Stomach smooth muscle (tissue), 2 donors: ENCODE measurements around the gene MPST.
"Not testable (repeated sequence)": the region's sequence is repeated elsewhere in the genome, so short reads cannot be mapped to it uniquely, and the experiment has no call there.

Source experiments
- H3K27ac ChIP-seq: one replicate; pipeline ENCODE4 v1.7.0; 2013; ENCODE audit warnings: mild to moderate bottlenecking, low read length, inconsistent platforms
- H3K27me3 ChIP-seq, 2 donors: one replicate each; pipeline ENCODE4 v1.7.0; 2013; ENCODE audit warnings: low read length in 2 of 2; ENCODE audit not compliant: insufficient read depth in 2 of 2, control insufficient read depth in 1 of 2
- H3K36me3 ChIP-seq, 2 donors: one replicate each; pipeline ENCODE4 v1.7.0; 2013; ENCODE audit warnings: low read length in 2 of 2; ENCODE audit not compliant: control insufficient read depth in 2 of 2, insufficient read depth in 2 of 2
- H3K4me1 ChIP-seq: one replicate; pipeline ENCODE4 v1.7.0; 2013; ENCODE audit warnings: low read length; ENCODE audit not compliant: control insufficient read depth, insufficient read depth
- H3K4me3 ChIP-seq, 2 donors: one replicate each; pipeline ENCODE4 v1.7.0; 2013; ENCODE audit warnings: low read length in 2 of 2
- H3K9ac ChIP-seq, 2 donors: one replicate each; pipeline ENCODE4 v1.7.0; 2013; ENCODE audit warnings: low read length in 2 of 2, mild to moderate bottlenecking in 1 of 2
- H3K9me3 ChIP-seq, 2 donors: one replicate each; pipeline ENCODE4 v1.7.0; 2013; ENCODE audit warnings: low read length in 2 of 2; ENCODE audit not compliant: control insufficient read depth in 2 of 2
- donor health status: healthy.
- donor health status: Pancreatic carcinoma.

The MPST gene

DNA sequence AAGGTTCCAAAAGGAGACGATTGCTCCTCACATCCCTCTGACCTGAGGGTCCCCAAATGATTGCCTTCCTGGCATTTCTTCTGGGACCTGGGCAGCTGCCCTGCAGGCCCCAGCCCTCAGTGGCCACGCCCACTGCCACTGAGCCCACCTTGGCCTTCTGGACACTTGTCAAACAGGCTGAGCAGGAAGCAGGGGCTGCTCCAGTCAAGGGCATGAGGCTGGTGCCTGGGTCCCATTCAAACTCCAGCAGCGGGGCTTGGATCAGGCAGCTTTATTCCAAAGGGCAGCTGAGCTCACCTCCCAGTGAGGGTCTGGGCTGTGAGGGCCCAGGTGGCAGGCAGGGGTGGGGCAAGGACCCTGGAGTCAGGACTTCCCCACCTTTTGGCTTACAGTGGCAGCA, 45.6 kb downstream of the MPST start:
- Histone ChIP-seq H3K27me3 (peaks cover 26 to 31% of the 10 kb centered on the region in 2 donors), H3K27ac (no peak overlapping the region), H3K4me1 (no peaks in the 10 kb centered on the region)

DNA sequence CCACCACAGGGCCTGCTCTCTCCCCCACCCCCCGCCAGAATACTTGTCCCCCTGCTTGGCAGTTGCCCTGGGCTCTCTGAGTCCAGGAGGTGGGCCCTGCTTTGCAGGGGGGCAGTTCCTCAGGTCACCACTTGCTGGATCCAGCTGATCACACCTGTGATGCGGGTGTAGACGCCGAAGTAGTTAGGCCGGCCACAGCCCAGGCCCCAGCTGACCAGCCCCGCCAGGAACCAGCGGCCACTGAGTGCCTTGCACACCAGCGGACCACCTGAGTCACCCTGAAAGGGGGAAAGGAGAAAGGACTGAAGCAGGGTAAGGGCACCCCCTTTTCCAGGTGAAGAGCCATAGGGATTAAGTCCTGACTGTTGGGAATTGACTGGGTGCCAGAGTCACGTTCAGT, 46.4 kb downstream of the MPST start:
- H3K9ac ChIP-seq: no peak overlapping the region
- H3K27me3 ChIP-seq: peaks cover 31 to 39% of the 10 kb centered on the region in 2 donors

More for the DNA sequence above, 45.6 kb downstream of the MPST start:
- no peaks in the 10 kb centered on the region for H3K36me3 ChIP-seq
- H3K9ac ChIP-seq: no peak overlapping the region
- H3K9me3 ChIP-seq: no peaks in the 10 kb centered on the region
- no peak overlapping the region for H3K4me3 ChIP-seq

DNA sequence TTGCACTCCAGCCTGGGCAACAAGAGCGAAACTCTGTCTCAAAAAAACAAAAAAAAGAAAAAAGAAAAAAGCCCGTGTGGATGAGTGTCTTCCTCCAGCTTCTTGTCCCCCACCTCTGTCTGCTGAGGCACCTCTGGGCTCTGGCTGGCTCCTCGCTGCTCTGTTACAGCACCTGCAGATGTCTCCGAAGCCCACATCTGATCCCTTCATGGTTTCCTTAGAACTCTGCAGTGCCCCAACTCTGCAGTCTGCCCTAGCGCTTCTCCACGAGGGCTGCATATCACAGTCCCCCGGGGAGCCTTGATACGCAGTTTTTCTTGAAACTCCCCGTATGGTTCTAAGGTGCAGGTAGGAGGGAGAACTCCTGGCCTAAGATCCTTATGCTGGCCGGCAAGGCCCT, 47.9 kb downstream of the MPST start:
- Histone ChIP-seq H3K4me3 (no peak overlapping the region), H3K9ac (no peak overlapping the region), H3K9me3 (no peaks in the 10 kb centered on the region), H3K36me3 (no peaks in the 10 kb centered on the region), H3K27ac (no peak overlapping the region), H3K27me3 (peaks cover 39% of the 10 kb centered on the region in 2 donors), H3K4me1 (no peaks in the 10 kb centered on the region)

More for the DNA sequence above, 46.4 kb downstream of the MPST start:
- Histone ChIP-seq H3K4me1 (no peaks in the 10 kb centered on the region), H3K36me3 (no peaks in the 10 kb centered on the region), H3K4me3 (no peak overlapping the region), H3K27ac (no peak overlapping the region), H3K9me3 (no peaks in the 10 kb centered on the region)

DNA sequence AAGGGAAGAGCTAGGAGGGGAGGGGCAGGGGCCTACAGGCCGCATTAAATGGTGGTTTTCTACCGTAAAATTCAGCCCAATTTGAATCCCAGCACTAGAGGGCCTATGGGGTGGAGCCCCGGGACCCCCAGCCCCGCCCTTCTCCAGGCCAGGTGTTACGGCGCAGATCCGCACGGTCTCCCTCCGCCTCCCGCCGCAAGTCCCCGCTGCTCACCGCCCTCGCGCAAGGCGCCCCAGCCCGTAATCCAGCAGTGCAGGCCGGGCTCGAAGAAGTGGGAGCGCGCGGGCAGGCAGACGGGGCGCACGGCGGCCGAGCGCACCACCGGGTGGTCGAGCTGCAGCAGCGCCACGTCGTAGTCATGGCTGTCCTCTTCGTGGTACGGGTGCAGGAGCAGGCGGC, 49.3 kb downstream of the MPST start:
- H3K27ac ChIP-seq: no peak overlapping the region
- no peak overlapping the region for H3K4me3 ChIP-seq
- H3K4me1 ChIP-seq: no peaks in the 10 kb centered on the region
- H3K9ac ChIP-seq: no peak overlapping the region
- no peaks in the 10 kb centered on the region for H3K36me3 ChIP-seq
- no peaks in the 10 kb centered on the region for H3K9me3 ChIP-seq
- H3K27me3 ChIP-seq: peaks cover 39% of the 10 kb centered on the region in 2 donors

DNA sequence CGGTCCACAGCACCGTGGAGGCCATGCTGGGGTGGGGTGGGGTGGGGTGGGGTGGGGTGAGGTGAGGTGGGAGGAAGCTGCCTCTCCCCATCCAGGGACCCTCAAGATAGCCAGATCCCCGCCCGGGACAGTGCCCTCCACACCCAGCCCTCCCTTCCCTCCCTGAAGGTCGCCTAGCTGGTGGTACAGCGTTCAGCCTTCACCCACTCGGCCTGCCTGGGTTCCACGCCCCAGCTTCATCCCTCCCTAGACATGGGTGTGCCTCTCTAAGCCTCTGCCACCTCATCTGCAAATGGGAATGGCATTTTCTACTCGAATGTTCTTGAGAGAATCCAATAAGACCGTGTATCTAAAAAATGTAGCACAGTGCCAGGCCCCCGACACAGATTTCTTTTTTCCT, 49.8 kb downstream of the MPST start:
- Histone ChIP-seq H3K27me3 (peaks cover 39% of the 10 kb centered on the region in 2 donors), H3K9me3 (no peaks in the 10 kb centered on the region), H3K4me1 (no peaks in the 10 kb centered on the region), H3K36me3 (no peaks in the 10 kb centered on the region), H3K4me3 (no peak overlapping the region), H3K9ac (no peak overlapping the region), H3K27ac (no peak overlapping the region)

DNA sequence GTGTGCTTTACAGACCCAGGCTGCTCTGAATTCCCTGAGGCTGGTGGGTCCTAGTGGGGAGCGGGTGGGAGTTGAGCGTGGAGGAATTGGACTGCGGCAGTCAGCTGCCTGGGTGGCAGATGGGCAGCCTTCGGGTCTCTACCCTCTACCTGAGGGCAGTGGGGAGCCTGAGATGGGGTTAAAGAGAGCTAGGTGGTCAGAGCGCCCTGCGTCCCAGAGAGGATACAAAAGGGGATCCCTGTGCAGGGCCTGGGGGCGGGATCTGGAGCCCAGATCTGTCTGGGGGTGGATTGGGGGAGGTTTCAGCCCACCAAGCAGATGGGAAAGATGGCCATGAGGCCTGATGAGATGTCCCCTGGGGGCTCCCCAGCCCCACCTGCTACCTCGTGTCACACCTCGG, 50.2 kb downstream of the MPST start:
- Histone ChIP-seq H3K4me3 (no peak overlapping the region), H3K9ac (no peak overlapping the region), H3K36me3 (no peaks in the 10 kb centered on the region), H3K27ac (no peak overlapping the region), H3K9me3 (no peaks in the 10 kb centered on the region), H3K27me3 (peaks cover 39 to 41% of the 10 kb centered on the region in 2 donors), H3K4me1 (no peaks in the 10 kb centered on the region)

DNA sequence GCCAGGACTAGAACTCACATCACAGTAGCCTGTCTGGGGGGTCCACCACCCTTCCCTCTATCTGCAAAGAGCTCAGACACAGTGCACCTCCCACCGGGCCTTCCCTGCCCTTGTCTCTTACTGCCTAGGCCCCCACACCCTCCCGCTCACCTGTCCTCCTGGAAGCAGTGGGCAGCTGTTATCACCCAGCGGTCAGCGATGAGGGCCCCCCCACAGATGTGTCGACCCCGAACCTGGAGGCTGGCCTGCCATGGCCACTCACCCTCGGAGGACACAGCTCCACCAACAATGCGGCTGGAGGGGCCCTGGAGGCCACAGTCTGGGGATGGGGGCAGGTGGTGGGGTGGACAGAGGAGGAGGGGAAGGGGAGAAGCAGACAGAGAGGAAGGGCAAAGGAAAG, 50.8 kb downstream of the MPST start:
- no peaks in the 10 kb centered on the region for H3K9me3 ChIP-seq
- H3K36me3 ChIP-seq: no peaks in the 10 kb centered on the region
- peaks cover 39 to 44% of the 10 kb centered on the region in 2 donors for H3K27me3 ChIP-seq
- H3K27ac ChIP-seq: no peak overlapping the region
- H3K9ac ChIP-seq: no peak overlapping the region
- H3K4me1 ChIP-seq: no peaks in the 10 kb centered on the region
- H3K4me3 ChIP-seq: no peak overlapping the region

DNA sequence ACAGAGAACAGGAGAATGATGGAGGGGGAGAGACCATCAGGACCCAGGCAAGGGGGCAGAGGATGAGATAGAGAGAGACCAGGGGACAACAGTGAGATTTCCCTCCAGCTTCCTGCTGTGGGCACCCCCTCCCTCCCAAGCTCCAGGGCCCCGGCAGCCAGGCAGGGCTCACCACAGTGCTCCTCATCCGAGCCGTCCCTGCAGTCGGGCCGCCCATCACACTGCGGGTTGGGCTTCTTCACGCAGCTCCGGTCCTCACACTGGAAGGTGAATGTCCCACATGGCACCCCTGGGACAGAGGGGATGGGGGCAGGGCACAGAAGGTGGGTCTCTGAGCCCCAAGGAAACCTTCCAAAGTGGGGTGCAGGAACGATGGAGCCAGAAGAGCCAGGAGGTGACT, 51.2 kb downstream of the MPST start:
- H3K27me3 ChIP-seq: peaks cover 39 to 44% of the 10 kb centered on the region in 2 donors
- H3K4me3 ChIP-seq: no peak overlapping the region
- no peaks in the 10 kb centered on the region for H3K4me1 ChIP-seq
- H3K36me3 ChIP-seq: no peaks in the 10 kb centered on the region
- H3K9me3 ChIP-seq: no peaks in the 10 kb centered on the region
- no peak overlapping the region for H3K9ac ChIP-seq
- no peak overlapping the region for H3K27ac ChIP-seq

DNA sequence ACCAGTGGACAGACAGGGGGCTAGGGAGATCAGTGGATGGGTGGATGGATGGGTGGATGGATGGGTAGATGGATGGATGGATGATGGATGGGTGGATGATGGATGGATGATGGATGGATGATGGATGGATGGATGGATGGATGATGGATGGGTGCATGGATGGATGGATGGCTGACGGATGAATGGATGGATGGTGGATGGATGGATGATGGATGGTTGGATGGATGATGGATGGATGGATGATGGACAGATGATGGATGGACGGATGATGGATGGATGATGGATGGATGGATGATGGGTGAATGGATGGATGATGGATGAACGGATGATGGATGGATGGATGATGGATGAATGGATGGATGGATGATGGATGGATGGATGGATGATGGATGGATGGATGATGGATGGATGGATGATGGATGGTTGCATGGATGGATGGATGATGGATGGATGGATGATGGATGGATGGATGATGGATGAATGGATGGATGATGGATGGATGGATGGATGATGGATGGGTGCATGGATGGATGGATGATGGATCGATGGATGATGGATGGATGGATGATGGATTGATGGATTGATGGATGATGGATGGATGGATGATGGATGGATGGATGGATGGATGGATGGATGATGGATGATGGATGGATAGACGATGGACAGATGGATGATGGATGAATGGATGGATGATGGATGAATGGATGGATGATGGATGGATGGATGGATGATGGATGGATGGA, 52.5 kb downstream of the MPST start:
- H3K4me1 ChIP-seq, H3K4me3 ChIP-seq, H3K27ac ChIP-seq, H3K36me3 ChIP-seq, H3K9ac ChIP-seq, H3K9me3 ChIP-seq: not testable (repeated sequence)
- H3K27me3 ChIP-seq: peaks cover 35 to 45% of the 10 kb centered on the region in 2 donors

DNA sequence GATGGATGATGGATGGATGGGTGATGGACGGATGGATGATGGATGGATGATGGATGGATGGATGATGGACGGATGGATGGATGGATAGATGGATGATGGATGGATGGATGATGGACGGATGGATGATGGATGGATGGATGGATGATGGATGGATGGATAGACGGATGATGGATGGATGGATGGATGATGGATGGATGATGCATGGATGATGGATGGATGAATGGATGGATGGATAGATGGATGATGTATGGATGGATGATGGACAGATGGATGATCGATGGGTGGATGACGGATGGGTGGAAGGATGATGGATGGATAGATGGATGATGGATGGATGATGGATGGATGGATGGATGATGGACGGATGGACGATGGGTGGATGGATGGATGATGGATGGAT, 53.1 kb downstream of the MPST start:
- Histone ChIP-seq H3K4me3 (no peak overlapping the region), H3K36me3 (no peaks in the 10 kb centered on the region), H3K27ac (no peak overlapping the region), H3K9ac (no peak overlapping the region), H3K27me3 (peaks cover 33 to 41% of the 10 kb centered on the region in 2 donors), H3K9me3 (no peaks in the 10 kb centered on the region), H3K4me1 (no peaks in the 10 kb centered on the region)

DNA sequence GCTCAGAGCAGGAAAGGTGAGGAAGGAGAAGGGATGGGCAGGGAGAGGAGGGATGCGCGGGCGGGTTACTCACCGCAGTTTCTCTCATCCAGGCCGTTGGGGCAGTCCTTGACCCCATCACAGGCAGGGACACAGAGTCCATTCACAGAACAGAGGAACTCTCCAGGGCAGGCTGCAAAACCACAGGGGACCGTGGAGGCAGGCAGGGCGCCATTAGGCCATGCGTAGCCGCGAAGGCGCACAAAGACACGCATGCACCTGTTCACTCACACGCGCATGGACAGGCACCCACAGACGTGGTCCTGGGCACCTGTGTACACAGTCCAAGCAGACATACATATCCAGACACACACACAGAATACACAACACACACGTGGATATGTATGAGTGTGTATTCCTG, 55.0 kb downstream of the MPST start:
- no peaks in the 10 kb centered on the region for H3K36me3 ChIP-seq
- H3K4me3 ChIP-seq: no peak overlapping the region
- H3K9ac ChIP-seq: no peak overlapping the region
- no peaks in the 10 kb centered on the region for H3K4me1 ChIP-seq
- peaks cover 16 to 31% of the 10 kb centered on the region in 2 donors for H3K27me3 ChIP-seq
- no peak overlapping the region for H3K27ac ChIP-seq
- no peaks in the 10 kb centered on the region for H3K9me3 ChIP-seq
